ENCODE measurements around the gene CCL2. TPM values are rescaled to one million over a fixed set of nuclear protein-coding genes. Genes with fewer than 3 reads are reported as not detected.

Gene CCL2
- total RNA-seq, 1 donor from 2014 or later = 44.1 TPM

- peaks cover 13% of the 10 kb centered on the region for H3K79me2 ChIP-seq (ENCODE audit: insufficient read depth, low read length)
- H4K20me1 ChIP-seq (ENCODE audit: insufficient read depth, low read length) = no peaks in the 10 kb centered on the region
- peak overlapping the region; percentile 90 for H3K4me2 ChIP-seq (ENCODE audit: low read length)
- Mint-ChIP-seq H3K27me3 (ENCODE audit: low read depth, unreplicated experiment) (no peaks in the 10 kb centered on the region), H3K4me3 (ENCODE audit: unreplicated experiment) (no peak overlapping the region), H3K4me1 (ENCODE audit: low read depth, unreplicated experiment) (peaks cover 59% of the 10 kb centered on the region), H3K9me3 (ENCODE audit: unreplicated experiment) (no peaks in the 10 kb centered on the region), H3K36me3 (ENCODE audit: low read depth, unreplicated experiment) (no peaks in the 10 kb centered on the region), H3K27ac (ENCODE audit: unreplicated experiment) (peak overlapping the region; percentile 93)
- peak overlapping the region; percentile 88 for H3K9ac ChIP-seq (ENCODE audit: low read length)
- H3K36me3 ChIP-seq (ENCODE audit: insufficient read depth, low read length) = no peaks in the 10 kb centered on the region
- DNase-seq (ENCODE audit: low read depth) (peak; percentile 87), FAIRE-seq (no peak)
- no peaks in the 10 kb centered on the region for H3K27me3 ChIP-seq (ENCODE audit: insufficient read depth, low read length)
- TF ChIP-seq, protein P1, sequence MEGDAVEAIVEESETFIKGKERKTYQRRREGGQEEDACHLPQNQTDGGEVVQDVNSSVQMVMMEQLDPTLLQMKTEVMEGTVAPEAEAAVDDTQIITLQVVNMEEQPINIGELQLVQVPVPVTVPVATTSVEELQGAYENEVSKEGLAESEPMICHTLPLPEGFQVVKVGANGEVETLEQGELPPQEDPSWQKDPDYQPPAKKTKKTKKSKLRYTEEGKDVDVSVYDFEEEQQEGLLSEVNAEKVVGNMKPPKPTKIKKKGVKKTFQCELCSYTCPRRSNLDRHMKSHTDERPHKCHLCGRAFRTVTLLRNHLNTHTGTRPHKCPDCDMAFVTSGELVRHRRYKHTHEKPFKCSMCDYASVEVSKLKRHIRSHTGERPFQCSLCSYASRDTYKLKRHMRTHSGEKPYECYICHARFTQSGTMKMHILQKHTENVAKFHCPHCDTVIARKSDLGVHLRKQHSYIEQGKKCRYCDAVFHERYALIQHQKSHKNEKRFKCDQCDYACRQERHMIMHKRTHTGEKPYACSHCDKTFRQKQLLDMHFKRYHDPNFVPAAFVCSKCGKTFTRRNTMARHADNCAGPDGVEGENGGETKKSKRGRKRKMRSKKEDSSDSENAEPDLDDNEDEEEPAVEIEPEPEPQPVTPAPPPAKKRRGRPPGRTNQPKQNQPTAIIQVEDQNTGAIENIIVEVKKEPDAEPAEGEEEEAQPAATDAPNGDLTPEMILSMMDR (IDR thresholded peaks at IDR 0.05; ENCODE audit: insufficient read depth, low read depth, low read length) = no peak
- TF ChIP-seq EZH2 (IDR thresholded peaks at IDR 0.05; ENCODE audit: insufficient read depth, low read length) = no peak
- H3K4me3 ChIP-seq (ENCODE audit: insufficient read depth, low read depth, low read length) = no peak overlapping the region
- H3K4me1 ChIP-seq (ENCODE audit: insufficient read depth, low read length) = peaks cover 91% of the 10 kb centered on the region
- H3K27ac ChIP-seq (ENCODE audit: low read depth, low read length) = peak overlapping the region; percentile 97
- H3K9me3 ChIP-seq (ENCODE audit: insufficient read depth, low read depth, low read length) = no peaks in the 10 kb centered on the region
- no peak overlapping the region for H2AFZ ChIP-seq (ENCODE audit: low read depth, low read length)
These were observed 3.0 kb upstream of the CCL2 start for GRCh38 chr17:34252095-34252443.

- Histone ChIP-seq H3K27ac (ENCODE audit: low read depth, low read length) (peak overlapping the region; percentile 97), H3K27me3 (ENCODE audit: insufficient read depth, low read length) (no peaks in the 10 kb centered on the region), H3K4me2 (ENCODE audit: low read length) (peak overlapping the region; percentile 90), H3K9ac (ENCODE audit: low read length) (peak overlapping the region; percentile 88), H2AFZ (ENCODE audit: low read depth, low read length) (no peak overlapping the region), H3K79me2 (ENCODE audit: insufficient read depth, low read length) (peaks cover 13% of the 10 kb centered on the region), H4K20me1 (ENCODE audit: insufficient read depth, low read length) (no peaks in the 10 kb centered on the region), H3K36me3 (ENCODE audit: insufficient read depth, low read length) (no peaks in the 10 kb centered on the region), H3K9me3 (ENCODE audit: insufficient read depth, low read depth, low read length) (no peaks in the 10 kb centered on the region), H3K4me1 (ENCODE audit: insufficient read depth, low read length) (peaks cover 88% of the 10 kb centered on the region), H3K4me3 (ENCODE audit: insufficient read depth, low read depth, low read length) (no peak overlapping the region)
- Mint-ChIP-seq H3K27ac (ENCODE audit: unreplicated experiment) (peak overlapping the region; percentile 93), H3K9me3 (ENCODE audit: unreplicated experiment) (no peaks in the 10 kb centered on the region), H3K4me1 (ENCODE audit: low read depth, unreplicated experiment) (peaks cover 59% of the 10 kb centered on the region), H3K4me3 (ENCODE audit: unreplicated experiment) (no peak overlapping the region), H3K27me3 (ENCODE audit: low read depth, unreplicated experiment) (no peaks in the 10 kb centered on the region), H3K36me3 (ENCODE audit: low read depth, unreplicated experiment) (no peaks in the 10 kb centered on the region)
- peak; percentile 84 for FAIRE-seq
- TF ChIP-seq, protein P1 (IDR thresholded peaks at IDR 0.05; ENCODE audit: insufficient read depth, low read depth, low read length) = no peak
- TF ChIP-seq EZH2 (IDR thresholded peaks at IDR 0.05; ENCODE audit: insufficient read depth, low read length) = no peak
- DNase-seq (ENCODE audit: low read depth) = peak; percentile 96
These were observed 2.5 kb upstream of the CCL2 start for GRCh38 chr17:34252444-34253138.

- Histone ChIP-seq H3K4me2 (ENCODE audit: low read length) (peak overlapping the region; percentile 90), H4K20me1 (ENCODE audit: insufficient read depth, low read length) (no peaks in the 10 kb centered on the region), H3K27me3 (ENCODE audit: insufficient read depth, low read length) (no peaks in the 10 kb centered on the region), H3K27ac (ENCODE audit: low read depth, low read length) (peak overlapping the region; percentile 97), H3K9ac (ENCODE audit: low read length) (peak overlapping the region; percentile 88), H3K4me3 (ENCODE audit: insufficient read depth, low read depth, low read length) (peak overlapping the region; percentile 1), H3K36me3 (ENCODE audit: insufficient read depth, low read length) (no peaks in the 10 kb centered on the region), H3K4me1 (ENCODE audit: insufficient read depth, low read length) (peaks cover 83% of the 10 kb centered on the region), H2AFZ (ENCODE audit: low read depth, low read length) (no peak overlapping the region), H3K9me3 (ENCODE audit: insufficient read depth, low read depth, low read length) (no peaks in the 10 kb centered on the region), H3K79me2 (ENCODE audit: insufficient read depth, low read length) (peaks cover 13% of the 10 kb centered on the region)
- Mint-ChIP-seq H3K27ac (ENCODE audit: unreplicated experiment) (peak overlapping the region; percentile 93), H3K27me3 (ENCODE audit: low read depth, unreplicated experiment) (no peaks in the 10 kb centered on the region), H3K9me3 (ENCODE audit: unreplicated experiment) (no peaks in the 10 kb centered on the region), H3K36me3 (ENCODE audit: low read depth, unreplicated experiment) (no peaks in the 10 kb centered on the region), H3K4me3 (ENCODE audit: unreplicated experiment) (no peak overlapping the region), H3K4me1 (ENCODE audit: low read depth, unreplicated experiment) (peaks cover 59% of the 10 kb centered on the region)
- DNase-seq (ENCODE audit: low read depth) (no peak), FAIRE-seq (peak; percentile 9)
- TF ChIP-seq EZH2 (IDR thresholded peaks at IDR 0.05; ENCODE audit: insufficient read depth, low read length) = no peak
- TF ChIP-seq, protein P1 (IDR thresholded peaks at IDR 0.05; ENCODE audit: insufficient read depth, low read depth, low read length) = no peak
These were observed 2.0 kb upstream of the CCL2 start for GRCh38 chr17:34253139-34253525.

Data from astrocyte (in vitro differentiated cells and primary cell).